ENCODE data around the gene PCSK5.
A peak's percentile ranks its signal among the peaks of the same experiment; 100 is the strongest.

Gene PCSK5

DNA sequence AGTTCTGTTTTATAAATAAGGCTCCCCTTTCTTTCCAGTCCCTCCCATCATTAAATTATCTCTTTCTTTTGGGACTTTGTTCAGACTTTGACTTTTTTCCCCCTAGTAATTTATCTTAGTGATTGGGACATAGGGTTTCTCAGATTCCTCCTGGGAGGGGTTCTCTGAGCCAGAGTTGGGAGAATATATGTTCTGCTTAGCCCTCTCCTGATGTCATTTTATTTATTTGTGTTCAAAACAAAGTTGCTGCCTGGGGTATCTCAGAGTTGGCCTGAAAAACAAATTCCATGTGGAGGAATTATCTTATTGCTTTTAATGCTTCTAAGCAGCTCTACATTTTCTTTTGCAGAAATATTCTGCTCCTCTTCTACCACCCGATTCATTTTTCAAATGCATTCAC, 211.0 kb downstream of the PCSK5 start:
- ChIA-PET CTCF (interaction anchor here (0.5 kb wide), 1 partner anchor 9 kb away, joined by 3 read pairs; no protein-coding TSS in a partner anchor), POLR2A (ENCODE audit: low non-redundant PET) (no interaction called here)
- no peak overlapping the region for H3K27ac ChIP-seq
- no peak for TF ChIP-seq CTCF (conservative IDR thresholded peaks at IDR 0.05; ENCODE audit: low read depth)
- DNase-seq (ENCODE audit: low spot score): no peak

GRCh38 chr9:76101947-76102346, 211.5 kb downstream of the PCSK5 start:
- no peak overlapping the region for H3K27ac ChIP-seq
- ChIA-PET POLR2A (ENCODE audit: low non-redundant PET) (no interaction called here), CTCF (interaction anchor here (0.5 to 0.7 kb wide), 2 partner anchors 8 to 827 kb away, joined by 3 read pairs; no protein-coding TSS in a partner anchor)
- DNase-seq (ENCODE audit: low spot score): no peak
- TF ChIP-seq CTCF (conservative IDR thresholded peaks at IDR 0.05; ENCODE audit: low read depth): no peak

GRCh38 chr9:76103531-76104315, 213.2 kb downstream of the PCSK5 start:
- ChIA-PET POLR2A (ENCODE audit: low non-redundant PET) (no interaction called here), CTCF (interaction anchor here (0.6 to 0.7 kb wide), 3 partner anchors 18 to 1540 kb away, joined by 3 to 6 read pairs (median 4); no protein-coding TSS in a partner anchor)
- no peak for TF ChIP-seq CTCF (conservative IDR thresholded peaks at IDR 0.05; ENCODE audit: low read depth)
- DNase-seq (ENCODE audit: low spot score): no peak
- no peak overlapping the region for H3K27ac ChIP-seq

DNA sequence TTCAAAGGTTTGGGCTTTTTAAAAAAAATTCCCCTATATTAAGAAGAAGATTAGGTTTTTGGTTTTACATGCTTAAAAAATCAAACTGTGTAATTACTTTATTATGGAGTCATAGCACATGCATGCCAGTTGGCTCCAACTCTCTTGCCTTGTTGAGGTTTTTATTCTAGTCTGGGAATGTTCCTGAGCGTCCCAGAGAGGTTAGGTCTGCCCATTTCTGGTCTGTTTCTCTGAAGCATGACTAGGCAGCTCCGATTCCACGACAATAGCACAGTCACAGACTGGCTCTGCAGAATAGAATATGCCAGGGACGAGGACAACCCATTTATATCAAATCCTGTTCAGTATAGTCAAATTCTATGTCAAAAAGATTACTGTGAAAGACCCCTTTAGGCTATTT, 217.0 kb downstream of the PCSK5 start:
- ChIA-PET CTCF (no interaction called here), POLR2A (ENCODE audit: low non-redundant PET) (no interaction called here)
- H3K27ac ChIP-seq: no peak overlapping the region
- DNase-seq (ENCODE audit: low spot score): no peak
- no peak for TF ChIP-seq CTCF (conservative IDR thresholded peaks at IDR 0.05; ENCODE audit: low read depth)

DNA sequence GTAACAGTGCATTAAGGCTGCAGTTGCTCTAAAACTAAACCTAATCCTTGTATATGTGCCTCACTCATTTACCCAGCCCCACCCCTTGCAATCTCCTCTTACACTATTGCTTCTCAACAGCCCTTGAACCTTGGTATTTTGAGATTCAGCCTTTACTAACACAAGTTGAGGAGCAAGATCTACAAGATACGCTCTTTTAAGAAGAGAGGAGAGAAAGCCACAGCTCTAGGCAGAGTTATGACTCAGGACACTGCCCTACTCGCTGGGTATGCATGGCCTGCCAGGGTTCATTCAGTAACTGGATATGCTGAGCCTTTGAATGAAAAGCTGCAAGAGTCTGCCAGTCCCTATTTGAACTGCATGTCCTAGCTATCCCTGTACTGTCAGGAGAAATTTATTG, 219.5 kb downstream of the PCSK5 start:
- CTCF ChIA-PET: interaction anchor here (0.7 kb wide), 2 partner anchors 8 to 194 kb away, joined by 3 read pairs; no protein-coding TSS in a partner anchor
- peak; percentile 17 for DNase-seq (ENCODE audit: low spot score)
- POLR2A ChIA-PET (ENCODE audit: low non-redundant PET): no interaction called here
- TF ChIP-seq CTCF (conservative IDR thresholded peaks at IDR 0.05; ENCODE audit: low read depth): no peak
- H3K27ac ChIP-seq: no peak overlapping the region

- POLR2A ChIA-PET (ENCODE audit: low non-redundant PET): no interaction called here
- TF ChIP-seq CTCF (conservative IDR thresholded peaks at IDR 0.05; ENCODE audit: low read depth): no peak
- DNase-seq (ENCODE audit: low spot score): no peak
- no peak overlapping the region for H3K27ac ChIP-seq
- CTCF ChIA-PET: interaction anchor here (0.6 kb wide), 2 partner anchors 143 to 221 kb away, joined by 4 read pairs; partner anchors contain the start of gene PCSK5
These were observed 221.7 kb downstream of the PCSK5 start for GRCh38 chr9:76112151-76112550.
